ENCODE measurements around the gene B3GNT5.

Gene B3GNT5

DNA sequence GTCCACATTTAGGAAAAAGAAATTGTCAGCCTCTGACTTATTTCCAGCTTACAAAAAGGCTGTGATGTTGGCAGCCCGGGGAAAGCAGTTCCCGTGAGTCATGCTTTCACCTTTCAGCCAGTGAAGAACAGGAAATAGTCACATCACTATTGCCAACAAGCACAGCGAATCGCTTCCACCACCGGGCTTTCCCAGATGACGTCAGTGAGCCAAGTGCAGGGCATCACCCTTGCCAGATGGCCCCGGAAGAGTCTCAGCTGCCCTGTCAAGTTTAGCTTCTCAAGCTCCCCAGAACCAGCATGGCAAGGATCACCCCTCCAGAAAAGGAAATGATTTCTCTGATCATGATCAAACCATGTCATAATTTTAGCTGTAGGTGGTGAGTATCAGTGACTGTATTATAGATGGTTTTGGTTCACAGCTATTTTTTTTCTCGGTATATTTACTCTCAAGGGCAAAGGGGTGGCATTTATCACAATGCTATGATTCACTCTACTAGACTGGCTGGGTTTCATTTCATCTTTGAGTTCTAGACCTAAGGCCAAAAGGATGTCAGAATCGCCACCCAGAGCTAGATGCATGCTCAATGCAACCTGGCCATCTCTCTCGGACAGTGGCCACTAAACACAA is 32.9 kb downstream of the B3GNT5 start:
- TF ChIP-seq, protein P1, sequence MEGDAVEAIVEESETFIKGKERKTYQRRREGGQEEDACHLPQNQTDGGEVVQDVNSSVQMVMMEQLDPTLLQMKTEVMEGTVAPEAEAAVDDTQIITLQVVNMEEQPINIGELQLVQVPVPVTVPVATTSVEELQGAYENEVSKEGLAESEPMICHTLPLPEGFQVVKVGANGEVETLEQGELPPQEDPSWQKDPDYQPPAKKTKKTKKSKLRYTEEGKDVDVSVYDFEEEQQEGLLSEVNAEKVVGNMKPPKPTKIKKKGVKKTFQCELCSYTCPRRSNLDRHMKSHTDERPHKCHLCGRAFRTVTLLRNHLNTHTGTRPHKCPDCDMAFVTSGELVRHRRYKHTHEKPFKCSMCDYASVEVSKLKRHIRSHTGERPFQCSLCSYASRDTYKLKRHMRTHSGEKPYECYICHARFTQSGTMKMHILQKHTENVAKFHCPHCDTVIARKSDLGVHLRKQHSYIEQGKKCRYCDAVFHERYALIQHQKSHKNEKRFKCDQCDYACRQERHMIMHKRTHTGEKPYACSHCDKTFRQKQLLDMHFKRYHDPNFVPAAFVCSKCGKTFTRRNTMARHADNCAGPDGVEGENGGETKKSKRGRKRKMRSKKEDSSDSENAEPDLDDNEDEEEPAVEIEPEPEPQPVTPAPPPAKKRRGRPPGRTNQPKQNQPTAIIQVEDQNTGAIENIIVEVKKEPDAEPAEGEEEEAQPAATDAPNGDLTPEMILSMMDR (IDR thresholded peaks at IDR 0.05; ENCODE audit: low read length, missing control alignments) = no peak
- H3K4me3 ChIP-seq (replicated peaks; ENCODE audit: low read depth, low read length) = no peak overlapping the region
- peak; percentile 99 for DNase-seq (ENCODE audit: low read depth)

DNA sequence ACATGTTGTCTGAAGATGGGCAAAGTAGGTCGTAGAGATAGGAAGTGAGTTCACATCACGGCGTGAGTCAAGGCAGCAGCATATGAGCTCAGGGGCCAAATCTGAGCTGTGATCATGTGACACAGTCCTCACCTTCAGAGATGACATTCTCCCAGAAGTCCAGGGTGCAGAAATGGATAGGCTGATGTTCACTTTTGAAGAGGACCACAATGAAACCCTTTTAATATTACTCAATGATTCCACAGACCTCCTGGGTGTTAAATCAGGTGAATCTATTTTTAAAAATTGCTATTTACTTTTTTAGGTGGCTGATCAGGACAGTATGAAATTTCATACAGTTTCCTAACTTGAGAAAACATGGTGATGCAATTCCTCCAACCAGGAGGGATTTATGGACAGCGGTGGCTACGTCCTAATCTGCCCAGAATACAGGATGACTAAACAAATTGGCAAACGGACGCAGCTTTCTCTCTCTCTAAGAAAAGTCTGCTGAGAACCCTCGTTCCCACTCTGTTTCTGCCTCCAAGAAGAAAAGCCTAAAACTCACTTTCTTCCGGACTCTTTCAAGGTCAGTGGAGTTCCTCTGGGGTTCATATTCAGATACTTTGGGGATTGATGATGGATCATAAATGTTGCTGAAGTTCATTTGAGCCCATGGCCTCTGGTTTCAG is 34.4 kb downstream of the B3GNT5 start:
- H3K4me3 ChIP-seq (replicated peaks; ENCODE audit: low read depth, low read length) = peak overlapping the region; percentile 38
- TF ChIP-seq, protein P1 (IDR thresholded peaks at IDR 0.05; ENCODE audit: low read length, missing control alignments) = no peak
- DNase-seq (ENCODE audit: low read depth) = peak; percentile 98

- DNase-seq (ENCODE audit: low read depth) = no peak
- TF ChIP-seq, protein P1 (IDR thresholded peaks at IDR 0.05; ENCODE audit: low read length, missing control alignments) = no peak
- peak overlapping the region; percentile 38 for H3K4me3 ChIP-seq (replicated peaks; ENCODE audit: low read depth, low read length)
Observed at GRCh38 chr3:183288117-183288516, 35.1 kb downstream of the B3GNT5 start.

DNA sequence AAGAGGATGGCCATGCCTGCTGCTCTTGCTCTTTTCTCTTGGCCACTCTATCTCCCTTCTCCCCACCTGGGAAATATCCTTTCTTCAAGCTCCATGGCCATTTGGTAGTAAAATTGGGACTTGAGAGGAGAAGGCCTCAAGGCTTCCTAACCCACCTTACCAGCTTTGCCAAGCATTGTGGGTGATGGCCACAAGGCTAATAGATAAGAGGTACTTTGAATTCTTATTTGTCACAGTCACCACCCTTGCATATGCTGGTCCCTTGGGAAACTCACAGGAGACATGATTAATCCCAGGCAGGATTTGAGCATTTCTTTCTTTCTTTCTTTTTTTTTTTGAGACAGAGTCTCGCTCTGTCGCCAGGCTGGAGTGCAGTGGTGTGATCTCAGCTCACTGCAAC is 37.2 kb downstream of the B3GNT5 start:
- no peak for DNase-seq (ENCODE audit: low read depth)
- no peak overlapping the region for H3K4me3 ChIP-seq (replicated peaks; ENCODE audit: low read depth, low read length)
- TF ChIP-seq, protein P1 (IDR thresholded peaks at IDR 0.05; ENCODE audit: low read length, missing control alignments) = no peak

- TF ChIP-seq, protein P1 (IDR thresholded peaks at IDR 0.05; ENCODE audit: low read length, missing control alignments) = no peak
- peak; percentile 71 for DNase-seq (ENCODE audit: low read depth)
- no peak overlapping the region for H3K4me3 ChIP-seq (replicated peaks; ENCODE audit: low read depth, low read length)
Observed at GRCh38 chr3:183291497-183292031, 38.5 kb downstream of the B3GNT5 start.

GRCh38 chr3:183293966-183294365 is 40.9 kb downstream of the B3GNT5 start:
- TF ChIP-seq, protein P1 (IDR thresholded peaks at IDR 0.05; ENCODE audit: low read length, missing control alignments) = no peak
- no peak overlapping the region for H3K4me3 ChIP-seq (replicated peaks; ENCODE audit: low read depth, low read length)
- DNase-seq (ENCODE audit: low read depth) = no peak
